Prostate gland (tissue), 2 donors: ENCODE measurements around the gene SPINK14. TPM values are rescaled to one million over a fixed set of nuclear protein-coding genes. Genes with fewer than 3 reads are reported as not detected.

Source experiments
- DNase-seq: peaks from one replicate; pipeline ENCODE4 v3.0.0-alpha.2; 2019; ENCODE audit warnings: low spot score
- H3K27ac ChIP-seq, 2 donors: fragments of 200-600 bp; sonication (generic); 2 replicates each; pipeline ENCODE4 v1.5.1; 2017 to 2019
- H3K27me3 ChIP-seq: fragments of 200-600 bp; sonication (generic); replicated peaks from 2 replicates; pipeline ENCODE4 v1.5.1; 2019; ENCODE audit not compliant: insufficient read depth
- H3K36me3 ChIP-seq, 2 donors: fragments of 200-600 bp; sonication (generic); 1 replicate in 1 of 2; 2 replicates in 1 of 2; pipeline versions ENCODE4 v1.5.1 to v1.8.1; 2017 to 2019
- H3K4me1 ChIP-seq: fragments of 200-600 bp; sonication (generic); replicated peaks from 2 replicates; pipeline ENCODE4 v1.5.1; 2019
- H3K4me3 ChIP-seq, 2 donors: fragments of 200-600 bp; sonication (generic); 2 replicates each; pipeline ENCODE4 v1.5.1; 2017 to 2019
- H3K9me3 ChIP-seq: fragments of 200-600 bp; sonication (generic); 2 replicates; pipeline ENCODE4 v1.5.1; 2017
- CTCF ChIP-seq, 4 experiments: fragments of 200-600 bp in 2 of 4; fragments of 450-650 bp in 2 of 4; sonication (generic) in 2 of 4; IDR thresholded peaks; 1 replicate in 3 of 4; 2 replicates in 1 of 4; pipeline ENCODE4 v1.5.1; 2016 to 2019; ENCODE audit warnings: antibody characterized with exemption in 4 of 4, mild to moderate bottlenecking in 2 of 4, moderate library complexity in 2 of 4
- POLR2A ChIP-seq: fragments of 450-650 bp; IDR thresholded peaks from one replicate; pipeline ENCODE4 v1.6.1; 2016; ENCODE audit warnings: antibody characterized with exemption, mild to moderate bottlenecking
- POLR2AphosphoS5 ChIP-seq: sonication (generic); formaldehyde crosslinking; IDR thresholded peaks from one replicate; pipeline ENCODE4 v1.6.1; 2017; ENCODE audit warnings: antibody characterized with exemption
- WGBS: methylation state at CpG from one replicate; pipeline ENCODE4 v1.1.5; 2018; 5-methylcytosine and 5-hydroxymethylcytosine counted together
- intact Hi-C: fragments of 100-400 bp; cut with DNase I; formaldehyde crosslinking; loops from one replicate; pipeline ENCODE4 v1.14.2; 2022
- total RNA-seq, 2 donors: library from RNA; depleted of rRNA; stranded (reverse); fragments of >200 nt; gene quantifications; one replicate each; pipeline ENCODE4 v1.1.0, GENCODE V29; 2016

Gene SPINK14
- total RNA-seq, 2 donors from 2014 or later = not detected

DNA sequence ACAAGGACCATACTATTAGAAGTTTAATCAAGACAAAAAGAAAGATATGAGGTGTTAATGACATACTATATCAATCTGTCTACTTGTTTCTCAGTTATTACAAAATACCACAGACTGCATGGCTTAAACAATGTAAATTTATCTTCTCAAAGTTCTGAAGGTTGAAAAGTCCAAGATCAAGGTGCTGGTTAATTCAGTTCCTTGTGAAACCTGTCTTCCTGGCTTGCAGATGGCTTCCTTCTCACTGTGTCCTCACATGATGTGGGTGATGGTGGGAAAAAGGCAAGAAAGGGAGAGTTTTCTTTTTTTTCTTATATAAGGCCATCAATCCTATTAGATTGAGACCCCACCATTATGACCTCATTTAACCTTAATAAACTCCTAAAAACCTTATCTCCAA lies 15.6 kb upstream of the SPINK14 start:
- no peaks in the 10 kb centered on the region for H3K36me3 ChIP-seq
- no peak overlapping the region for H3K4me3 ChIP-seq
- H3K4me1 ChIP-seq = no peaks in the 10 kb centered on the region
- no peak for DNase-seq
- TF ChIP-seq CTCF (IDR thresholded peaks at IDR 0.05) = no peak
- TF ChIP-seq POLR2AphosphoS5 = no peak
- TF ChIP-seq POLR2A = no peak
- intact Hi-C loops = no loop called here
- no peak overlapping the region for H3K27ac ChIP-seq
- no peaks in the 10 kb centered on the region for H3K9me3 ChIP-seq
- no peaks in the 10 kb centered on the region for H3K27me3 ChIP-seq

DNA sequence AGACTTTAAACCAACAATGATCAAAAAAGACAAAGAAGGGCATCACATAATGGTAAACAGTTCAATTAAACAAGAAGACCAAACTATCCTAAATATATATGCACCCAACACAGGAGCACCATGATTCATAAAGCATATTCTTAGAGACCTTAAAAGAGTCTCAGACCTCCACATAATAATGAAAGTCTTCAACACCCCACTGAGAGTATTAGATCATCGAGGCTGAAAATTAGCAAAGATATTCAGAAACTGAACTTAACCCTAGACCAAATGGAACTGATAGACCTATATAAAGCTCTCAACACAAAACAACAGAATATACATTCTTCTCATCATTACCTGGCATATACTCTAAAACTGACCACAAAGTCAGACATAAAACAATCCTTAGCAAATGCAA lies 11.7 kb upstream of the SPINK14 start:
- Histone ChIP-seq H3K36me3 (no peaks in the 10 kb centered on the region), H3K4me3 (no peak overlapping the region), H3K4me1 (no peaks in the 10 kb centered on the region), H3K9me3 (no peaks in the 10 kb centered on the region), H3K27me3 (no peaks in the 10 kb centered on the region), H3K27ac (no peak overlapping the region)
- no peak for DNase-seq
- WGBS = 91% methylated on average over 1 of the region's 1 CpG
- no peak for TF ChIP-seq POLR2A
- TF ChIP-seq POLR2AphosphoS5 = no peak
- no peak for TF ChIP-seq CTCF (IDR thresholded peaks at IDR 0.05)
- intact Hi-C loops = no loop called here

- no peak for DNase-seq
- no peaks in the 10 kb centered on the region for H3K36me3 ChIP-seq
- H3K27ac ChIP-seq = no peak overlapping the region
- no peaks in the 10 kb centered on the region for H3K4me1 ChIP-seq
- 78% methylated on average over 1 of the region's 1 CpG for WGBS
- H3K4me3 ChIP-seq = no peak overlapping the region
- no peaks in the 10 kb centered on the region for H3K9me3 ChIP-seq
- TF ChIP-seq POLR2A (no peak), CTCF (IDR thresholded peaks at IDR 0.05) (no peak), POLR2AphosphoS5 (no peak)
- intact Hi-C loops = no loop called here
- H3K27me3 ChIP-seq = no peaks in the 10 kb centered on the region
These were observed 6.3 kb upstream of the SPINK14 start for GRCh38 chr5:148162038-148162437.

- H3K27ac ChIP-seq = no peak overlapping the region
- no peak overlapping the region for H3K4me3 ChIP-seq
- intact Hi-C loops = no loop called here
- no peaks in the 10 kb centered on the region for H3K27me3 ChIP-seq
- no peak for DNase-seq
- no peak for TF ChIP-seq POLR2AphosphoS5
- TF ChIP-seq POLR2A = no peak
- no peak for TF ChIP-seq CTCF (IDR thresholded peaks at IDR 0.05)
- no peaks in the 10 kb centered on the region for H3K4me1 ChIP-seq
- H3K9me3 ChIP-seq = no peaks in the 10 kb centered on the region
- WGBS = 100% methylated on average over 1 of the region's 1 CpG
- no peaks in the 10 kb centered on the region for H3K36me3 ChIP-seq
These were observed 5.0 kb upstream of the SPINK14 start for GRCh38 chr5:148163345-148163744.

DNA sequence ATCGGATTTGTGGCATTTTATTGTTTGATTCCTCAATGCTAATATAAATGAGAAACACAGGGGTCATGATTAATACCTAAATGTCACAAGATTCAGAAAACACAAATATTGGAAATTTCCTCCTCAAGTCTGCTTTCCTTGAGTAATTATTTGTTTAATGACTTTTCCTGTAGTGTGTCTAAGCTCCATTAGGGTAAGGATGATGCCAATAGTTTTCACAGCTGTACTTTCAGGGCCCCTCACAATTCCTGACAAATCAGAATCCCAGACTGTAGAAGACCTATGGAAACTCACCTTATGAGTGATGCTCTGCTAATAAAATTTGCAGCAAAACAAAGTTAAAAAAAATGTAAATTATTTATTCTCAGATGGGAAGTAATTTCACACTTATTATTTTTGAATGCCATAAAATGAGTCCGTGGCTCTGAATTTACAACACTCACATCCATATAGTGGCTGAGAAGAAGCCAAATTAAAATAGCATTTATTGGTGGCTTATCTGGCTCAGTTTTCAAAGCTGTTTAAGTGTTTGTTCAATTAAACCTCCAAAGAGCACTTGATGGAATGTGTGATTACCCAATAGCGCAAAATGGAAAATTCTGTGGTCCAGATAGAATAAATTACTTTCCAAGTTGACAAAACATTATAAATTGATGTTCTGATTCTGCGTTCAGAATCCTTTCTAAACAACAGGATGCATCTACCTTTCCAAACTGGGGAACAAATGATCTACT lies 1.6 kb upstream of the SPINK14 start:
- no peak for TF ChIP-seq POLR2A
- TF ChIP-seq CTCF (IDR thresholded peaks at IDR 0.05) = no peak
- no peak for TF ChIP-seq POLR2AphosphoS5
- intact Hi-C loops = no loop called here
- Histone ChIP-seq H3K27ac (no peak overlapping the region), H3K36me3 (no peaks in the 10 kb centered on the region), H3K27me3 (no peaks in the 10 kb centered on the region), H3K9me3 (no peaks in the 10 kb centered on the region), H3K4me3 (no peak overlapping the region), H3K4me1 (no peaks in the 10 kb centered on the region)
- WGBS = 37% methylated on average over 4 of the region's 4 CpGs
- DNase-seq = no peak
